K562 (cell line): ENCODE data around the gene NR3C1. TPM values are rescaled to one million over a fixed set of nuclear protein-coding genes. Genes with fewer than 3 reads are reported as not detected.
A peak's percentile ranks its signal among the peaks of the same experiment; 100 is the strongest.

ENCODE experiments used
- ARHGAP35 ChIP-seq: fragments of 450-650 bp; IDR thresholded peaks from 2 replicates; pipeline ENCODE4 v1.6.1; 2018; ENCODE audit not compliant: partially characterized antibody
- BCL6 ChIP-seq: fragments of 250-450 bp; sonication (Bioruptor Pico); IDR thresholded peaks from 2 replicates; pipeline ENCODE4 v1.4.0; 2020
- CSDE1 ChIP-seq, 2 experiments: fragments of 450-650 bp; IDR thresholded peaks; 2 replicates each; pipeline ENCODE4 v1.6.1; 2016; ENCODE audit warnings: mild to moderate bottlenecking in 1 of 2
- DDX20 ChIP-seq: fragments of 450-650 bp; IDR thresholded peaks from 2 replicates; pipeline ENCODE4 v1.6.1; 2016; ENCODE audit warnings: missing genetic modification characterization, low read depth, mild to moderate bottlenecking, missing compliant biosample characterization, moderate library complexity
- KAT2B ChIP-seq: IDR thresholded peaks from one replicate; pipeline ENCODE4 v1.6.1; 2012; ENCODE audit warnings: low read depth, mild to moderate bottlenecking, control low read depth, inconsistent platforms, low read length, moderate library complexity
- MTA1 ChIP-seq: fragments of 450-650 bp; IDR thresholded peaks from 2 replicates; pipeline ENCODE4 v1.6.1; 2017; ENCODE audit warnings: borderline replicate concordance
- PML ChIP-seq: IDR thresholded peaks from 2 replicates; pipeline ENCODE4 v1.6.1; 2012; ENCODE audit warnings: low read length, inconsistent platforms
- SIN3B ChIP-seq: fragments of 450-650 bp; IDR thresholded peaks from 2 replicates; pipeline ENCODE4 v1.6.1; 2017; ENCODE audit warnings: low read depth, mild to moderate bottlenecking, moderate library complexity
- SIRT6 ChIP-seq: IDR thresholded peaks from one replicate; pipeline ENCODE4 v1.6.1; 2012; ENCODE audit warnings: low read depth, mild to moderate bottlenecking, control low read depth, inconsistent platforms, low read length, moderate library complexity
- SMAD2 ChIP-seq: fragments of 150-350 bp; IDR thresholded peaks from 2 replicates; pipeline ENCODE4 v1.6.1; 2014; ENCODE audit warnings: low read depth, mild to moderate bottlenecking, low read length
- SMC3 ChIP-seq: conservative IDR thresholded peaks from 2 replicates; pipeline ENCODE4 v1.6.1; 2011; ENCODE audit warnings: low read depth, low read length, improper control_type of control experiment; ENCODE audit not compliant: insufficient read depth
- TCF7L2 ChIP-seq: fragments of 150-350 bp; IDR thresholded peaks from 2 replicates; pipeline ENCODE4 v1.6.1; 2016; ENCODE audit warnings: low read depth, mild to moderate bottlenecking, low read length, moderate library complexity
- TRIM24 ChIP-seq, 2 experiments: fragments of 450-650 bp; IDR thresholded peaks; 2 replicates each; pipeline ENCODE4 v1.6.1; 2016
- U2AF1 ChIP-seq: fragments of 200-400 bp; formaldehyde crosslinking; optimal IDR thresholded peaks from 2 replicates; pipeline ENCODE3; 2017; ENCODE audit warnings: mild to moderate bottlenecking, low read depth, low read length, moderate library complexity
- U2AF2 ChIP-seq: fragments of 200-400 bp; formaldehyde crosslinking; optimal IDR thresholded peaks from 2 replicates; pipeline ENCODE3; 2017; ENCODE audit warnings: low read depth, mild to moderate bottlenecking, low read length
- ZBTB17 ChIP-seq: fragments of 450-650 bp; formaldehyde crosslinking; IDR thresholded peaks from 2 replicates; pipeline ENCODE4 v1.4.0; 2020; ENCODE audit warnings: mild to moderate bottlenecking
- ZNF347 ChIP-seq: fragments of 450-650 bp; formaldehyde crosslinking; IDR thresholded peaks from 2 replicates; pipeline ENCODE4 v1.4.0; 2020; ENCODE audit warnings: low read depth, mild to moderate bottlenecking, moderate library complexity
- ZNF699 ChIP-seq: fragments of 250-450 bp; sonication (Bioruptor Pico); IDR thresholded peaks from 2 replicates; pipeline ENCODE4 v1.8.0; 2021; ENCODE audit warnings: mild to moderate bottlenecking, moderate library complexity; ENCODE audit not compliant: insufficient replicate concordance
- polyA plus RNA-seq, 8 experiments: library from polyadenylated mRNA; depleted of rRNA in 4 of 8; stranded (reverse) in 5 of 8; unstranded in 3 of 8; fragments of >200 nt; fragmentation: Nextera tagmentation in 2 of 8; fragmentation: Illumina TruSeq in 1 of 8; extraction: Ambion mirVana in 2 of 8; extraction: Trizol in 1 of 8; gene quantifications; 2 replicates each; pipeline versions ENCODE4 v1.2.1 to v1.2.3, GENCODE V29; 2011 to 2014; ENCODE audit warnings: inconsistent platforms in 1 of 8, missing spikeins in 1 of 8
- total RNA-seq, 7 experiments: library from RNA; depleted of rRNA in 6 of 7; stranded (reverse); fragments of >200 nt in 6 of 7; fragmentation: Illumina TruSeq in 2 of 7; extraction: Trizol in 2 of 7; gene quantifications; 2 replicates each; pipeline versions ENCODE4 v1.2.1 to v1.2.3, GENCODE V29; 2011 to 2021; ENCODE audit warnings: low replicate concordance in 1 of 7
- TF ChIP-seq, protein P1 (sequence below): fragments of 250-450 bp; sonication (Bioruptor Pico); IDR thresholded peaks from 2 replicates; pipeline ENCODE4 v1.5.0; 2022; ENCODE audit warnings: mild to moderate bottlenecking
- TF ChIP-seq, protein P2 (sequence below): fragments of 250-450 bp; sonication (Bioruptor Pico); IDR thresholded peaks from 2 replicates; pipeline ENCODE4 v1.4.0; 2020
- TF ChIP-seq, protein P3 (sequence below), 2 experiments: fragments of 450-650 bp in 1 of 2; IDR thresholded peaks; 2 replicates each; pipeline ENCODE4 v1.6.1; 2011 to 2017; ENCODE audit warnings: low read depth in 2 of 2, antibody characterized with exemption in 1 of 2, borderline replicate concordance in 1 of 2, low read length in 1 of 2, mild to moderate bottlenecking in 1 of 2, mixed read lengths in 1 of 2; ENCODE audit not compliant: control insufficient read depth in 1 of 2
- TF ChIP-seq, protein P4 (sequence below): sonication (generic); formaldehyde crosslinking; IDR thresholded peaks from 2 replicates; pipeline ENCODE4 v1.8.0; 2022; ENCODE audit warnings: mild to moderate bottlenecking, missing genetic modification reagents

The NR3C1 gene
- total and polyA plus RNA-seq, 9 of the 15 experiments (the other 6 are each of a cell fraction or from before 2014, with no cell fraction given), result 8.2 to 36.0 (median 15.0) TPM

DNA sequence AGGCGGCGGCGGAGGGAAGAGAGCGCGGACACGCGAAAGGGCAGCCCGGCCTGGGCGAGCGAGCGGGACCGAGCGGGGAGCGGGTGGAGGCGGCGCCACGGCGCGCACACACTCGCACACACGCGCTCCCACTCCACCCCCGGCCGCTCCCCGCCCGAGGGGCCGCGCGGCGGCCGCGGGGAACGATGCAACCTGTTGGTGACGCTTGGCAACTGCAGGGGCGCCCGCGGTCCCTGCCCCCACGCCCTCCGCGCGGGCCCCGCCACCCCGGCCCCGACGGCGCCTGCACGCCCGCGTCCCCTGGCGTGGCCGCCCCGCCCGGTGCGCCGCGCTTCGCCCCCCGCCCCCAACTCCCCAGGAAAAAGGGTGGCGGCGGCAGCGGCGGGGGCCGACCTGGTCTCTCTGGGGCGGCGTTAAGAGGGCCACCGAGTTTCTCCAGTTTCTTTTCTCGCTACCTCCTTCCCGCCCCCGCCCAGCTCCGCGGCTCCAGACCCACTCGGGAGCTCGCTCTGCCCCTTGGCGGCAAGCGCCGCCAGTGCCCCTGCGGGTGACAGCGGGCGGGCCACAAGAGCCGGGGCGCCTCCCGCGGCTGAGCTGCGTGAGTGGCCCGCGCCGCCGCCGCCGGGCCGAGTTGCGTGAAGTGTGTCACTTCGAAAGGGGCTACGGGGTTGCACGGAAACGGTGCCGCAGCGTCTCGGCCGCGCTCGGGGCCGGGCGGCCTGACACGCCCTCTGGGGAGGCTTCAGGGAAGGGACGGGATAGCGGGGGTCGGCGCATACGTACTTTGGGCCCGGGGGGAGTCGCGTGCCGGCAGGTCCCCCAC is at the start of gene NR3C1 (continued):
- TF ChIP-seq, protein P1, sequence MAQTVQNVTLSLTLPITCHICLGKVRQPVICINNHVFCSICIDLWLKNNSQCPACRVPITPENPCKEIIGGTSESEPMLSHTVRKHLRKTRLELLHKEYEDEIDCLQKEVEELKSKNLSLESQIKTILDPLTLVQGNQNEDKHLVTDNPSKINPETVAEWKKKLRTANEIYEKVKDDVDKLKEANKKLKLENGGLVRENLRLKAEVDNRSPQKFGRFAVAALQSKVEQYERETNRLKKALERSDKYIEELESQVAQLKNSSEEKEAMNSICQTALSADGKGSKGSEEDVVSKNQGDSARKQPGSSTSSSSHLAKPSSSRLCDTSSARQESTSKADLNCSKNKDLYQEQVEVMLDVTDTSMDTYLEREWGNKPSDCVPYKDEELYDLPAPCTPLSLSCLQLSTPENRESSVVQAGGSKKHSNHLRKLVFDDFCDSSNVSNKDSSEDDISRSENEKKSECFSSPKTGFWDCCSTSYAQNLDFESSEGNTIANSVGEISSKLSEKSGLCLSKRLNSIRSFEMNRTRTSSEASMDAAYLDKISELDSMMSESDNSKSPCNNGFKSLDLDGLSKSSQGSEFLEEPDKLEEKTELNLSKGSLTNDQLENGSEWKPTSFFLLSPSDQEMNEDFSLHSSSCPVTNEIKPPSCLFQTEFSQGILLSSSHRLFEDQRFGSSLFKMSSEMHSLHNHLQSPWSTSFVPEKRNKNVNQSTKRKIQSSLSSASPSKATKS (CRISPR knock-in tag), result no peak
- TF ChIP-seq ZNF699 (CRISPR knock-in tag), result no peak
- TF ChIP-seq SIRT6, result no peak
- peak; percentile 32 for TF ChIP-seq SMC3
- no peak for TF ChIP-seq KAT2B
- TF ChIP-seq, protein P2, sequence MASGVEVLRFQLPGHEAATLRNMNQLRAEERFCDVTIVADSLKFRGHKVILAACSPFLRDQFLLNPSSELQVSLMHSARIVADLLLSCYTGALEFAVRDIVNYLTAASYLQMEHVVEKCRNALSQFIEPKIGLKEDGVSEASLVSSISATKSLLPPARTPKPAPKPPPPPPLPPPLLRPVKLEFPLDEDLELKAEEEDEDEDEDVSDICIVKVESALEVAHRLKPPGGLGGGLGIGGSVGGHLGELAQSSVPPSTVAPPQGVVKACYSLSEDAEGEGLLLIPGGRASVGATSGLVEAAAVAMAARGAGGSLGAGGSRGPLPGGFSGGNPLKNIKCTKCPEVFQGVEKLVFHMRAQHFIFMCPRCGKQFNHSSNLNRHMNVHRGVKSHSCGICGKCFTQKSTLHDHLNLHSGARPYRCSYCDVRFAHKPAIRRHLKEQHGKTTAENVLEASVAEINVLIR (CRISPR knock-in tag), result no peak
- no peak for TF ChIP-seq ARHGAP35
- TF ChIP-seq, protein P3, sequence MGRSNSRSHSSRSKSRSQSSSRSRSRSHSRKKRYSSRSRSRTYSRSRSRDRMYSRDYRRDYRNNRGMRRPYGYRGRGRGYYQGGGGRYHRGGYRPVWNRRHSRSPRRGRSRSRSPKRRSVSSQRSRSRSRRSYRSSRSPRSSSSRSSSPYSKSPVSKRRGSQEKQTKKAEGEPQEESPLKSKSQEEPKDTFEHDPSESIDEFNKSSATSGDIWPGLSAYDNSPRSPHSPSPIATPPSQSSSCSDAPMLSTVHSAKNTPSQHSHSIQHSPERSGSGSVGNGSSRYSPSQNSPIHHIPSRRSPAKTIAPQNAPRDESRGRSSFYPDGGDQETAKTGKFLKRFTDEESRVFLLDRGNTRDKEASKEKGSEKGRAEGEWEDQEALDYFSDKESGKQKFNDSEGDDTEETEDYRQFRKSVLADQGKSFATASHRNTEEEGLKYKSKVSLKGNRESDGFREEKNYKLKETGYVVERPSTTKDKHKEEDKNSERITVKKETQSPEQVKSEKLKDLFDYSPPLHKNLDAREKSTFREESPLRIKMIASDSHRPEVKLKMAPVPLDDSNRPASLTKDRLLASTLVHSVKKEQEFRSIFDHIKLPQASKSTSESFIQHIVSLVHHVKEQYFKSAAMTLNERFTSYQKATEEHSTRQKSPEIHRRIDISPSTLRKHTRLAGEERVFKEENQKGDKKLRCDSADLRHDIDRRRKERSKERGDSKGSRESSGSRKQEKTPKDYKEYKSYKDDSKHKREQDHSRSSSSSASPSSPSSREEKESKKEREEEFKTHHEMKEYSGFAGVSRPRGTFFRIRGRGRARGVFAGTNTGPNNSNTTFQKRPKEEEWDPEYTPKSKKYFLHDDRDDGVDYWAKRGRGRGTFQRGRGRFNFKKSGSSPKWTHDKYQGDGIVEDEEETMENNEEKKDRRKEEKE (IDR thresholded peaks at IDR 0.05; ENCODE audit: borderline replicate concordance in 1 of 2, control insufficient read depth in 1 of 2, low read depth in 2 of 2, low read length in 1 of 2), result 0 out of 4 replicates have a peak, but pooled peaks of 1 of the 2 experiments have one; percentile 21
- TF ChIP-seq TCF7L2, result no peak
- TF ChIP-seq U2AF1, result peak; percentile 56
- TF ChIP-seq SMAD2, result no peak
- TF ChIP-seq DDX20 (tag), result no peak
- TF ChIP-seq BCL6 (CRISPR knock-in tag), result no peak
- TF ChIP-seq MTA1, result no peak; the same call in 1 of the 2 replicates
- TF ChIP-seq CSDE1 (IDR thresholded peaks at IDR 0.05), result no peak
- TF ChIP-seq PML, result no peak
- TF ChIP-seq, protein P4, sequence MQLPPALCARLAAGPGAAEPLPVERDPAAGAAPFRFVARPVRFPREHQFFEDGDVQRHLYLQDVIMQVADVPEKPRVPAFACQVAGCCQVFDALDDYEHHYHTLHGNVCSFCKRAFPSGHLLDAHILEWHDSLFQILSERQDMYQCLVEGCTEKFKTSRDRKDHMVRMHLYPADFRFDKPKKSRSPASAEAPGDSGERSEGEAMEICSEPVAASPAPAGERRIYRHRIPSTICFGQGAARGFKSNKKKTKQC (CRISPR knock-in tag), result peak; percentile 64; the same call in 1 of the 2 replicates
- TF ChIP-seq SIN3B, result peak; percentile 30
- TF ChIP-seq TRIM24 (IDR thresholded peaks at IDR 0.05), result peak in 1 of 2 experiments; percentile 36; a peak in 1 of 4 replicates
- TF ChIP-seq U2AF2, result no peak
- TF ChIP-seq ZNF347 (CRISPR knock-in tag), result no peak
- TF ChIP-seq ZBTB17 (CRISPR knock-in tag), result peak; percentile 38; the same call in 1 of the 2 replicates
